GM19239 (cell line): ENCODE measurements around the gene IDH3B.
A peak's percentile ranks its signal among the peaks of the same experiment; 100 is the strongest.
"Not testable (repeated sequence)": the region's sequence is repeated elsewhere in the genome, so short reads cannot be mapped to it uniquely, and the experiment has no call there.

Source experiments
- DNase-seq: peaks from one replicate; pipeline ENCODE4 v3.0.0; 2011; ENCODE audit warnings: low spot score; ENCODE audit not compliant: insufficient read length
- FAIRE-seq: peaks from 2 replicates; lab custom pipeline; 2011; peaks lifted over from hg19 to GRCh38; lab: Jason Lieb, UNC

IDH3B gene

GRCh38 chr20:2663887-2664719 lies at the start of gene IDH3B:
Gene IDH3B, minus strand, starts transcription at chr20:2664216. Its CDS starts 28 bp downstream, at chr20:2664188.
- peak; percentile 80 for DNase-seq
- FAIRE-seq = peak; percentile 94

DNA sequence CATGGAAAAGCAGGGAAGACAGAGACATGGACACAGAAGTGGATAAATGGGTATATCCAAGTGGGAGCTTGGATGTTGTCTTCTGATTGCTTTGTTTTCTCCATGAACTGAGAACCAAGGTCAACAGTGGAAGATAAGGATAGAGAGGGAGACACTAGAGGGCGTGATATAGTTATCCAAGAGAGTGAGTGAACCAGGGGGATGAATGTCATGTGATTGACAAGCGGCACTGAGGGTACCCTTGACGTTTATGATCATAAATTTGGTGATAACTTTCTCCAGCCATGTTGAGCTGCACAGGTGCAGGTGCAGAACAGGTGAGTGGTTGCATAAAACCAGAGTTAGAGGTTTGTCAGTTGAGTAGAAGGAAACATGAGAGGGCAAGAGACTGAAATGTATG lies 49.3 kb upstream of the IDH3B start:
- peak; percentile 21 for FAIRE-seq
- no peak for DNase-seq

GRCh38 chr20:2709205-2709981 lies 45.4 kb upstream of the IDH3B start:
- DNase-seq (no peak), FAIRE-seq (no peak)

GRCh38 chr20:2708665-2709064 lies 44.6 kb upstream of the IDH3B start:
- FAIRE-seq (no peak), DNase-seq (no peak)

GRCh38 chr20:2708073-2708415 lies 44.0 kb upstream of the IDH3B start:
- no peak for FAIRE-seq
- no peak for DNase-seq

DNA sequence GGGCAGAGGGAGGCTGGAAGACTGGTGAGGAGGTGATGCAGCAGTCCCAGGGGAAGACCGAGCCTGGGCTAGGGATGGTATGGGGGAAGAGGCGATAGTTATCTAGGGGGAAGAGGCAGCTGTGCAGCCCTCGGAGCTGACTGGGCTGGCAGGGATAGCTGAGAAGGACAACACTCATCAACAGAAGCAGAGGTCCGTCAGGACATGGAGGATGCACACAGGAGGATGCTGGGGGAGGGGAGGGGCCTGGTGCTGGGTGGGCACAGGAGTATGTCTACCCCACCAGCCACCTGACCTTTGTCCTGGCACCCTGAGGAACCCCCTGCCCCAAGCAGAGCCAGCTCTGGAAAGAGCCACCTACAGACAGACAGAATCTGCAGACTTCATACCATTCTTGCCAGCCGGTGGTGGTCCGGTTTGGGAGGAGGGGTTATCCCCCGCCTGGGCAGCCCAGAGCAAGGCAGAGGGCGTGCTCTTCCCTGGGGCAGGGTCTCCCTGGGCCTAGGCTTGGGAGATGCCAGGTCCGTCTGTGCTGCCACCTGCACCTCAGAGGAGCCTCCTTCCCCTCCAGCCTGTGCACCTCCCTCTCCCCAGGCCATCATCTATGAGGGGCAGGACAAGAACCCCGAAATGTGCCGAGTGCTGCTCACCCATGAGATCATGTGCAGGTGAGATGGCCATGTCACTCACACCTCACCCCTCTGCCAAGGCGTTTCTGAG lies 43.5 kb upstream of the IDH3B start:
- DNase-seq = no peak
- FAIRE-seq = no peak

DNA sequence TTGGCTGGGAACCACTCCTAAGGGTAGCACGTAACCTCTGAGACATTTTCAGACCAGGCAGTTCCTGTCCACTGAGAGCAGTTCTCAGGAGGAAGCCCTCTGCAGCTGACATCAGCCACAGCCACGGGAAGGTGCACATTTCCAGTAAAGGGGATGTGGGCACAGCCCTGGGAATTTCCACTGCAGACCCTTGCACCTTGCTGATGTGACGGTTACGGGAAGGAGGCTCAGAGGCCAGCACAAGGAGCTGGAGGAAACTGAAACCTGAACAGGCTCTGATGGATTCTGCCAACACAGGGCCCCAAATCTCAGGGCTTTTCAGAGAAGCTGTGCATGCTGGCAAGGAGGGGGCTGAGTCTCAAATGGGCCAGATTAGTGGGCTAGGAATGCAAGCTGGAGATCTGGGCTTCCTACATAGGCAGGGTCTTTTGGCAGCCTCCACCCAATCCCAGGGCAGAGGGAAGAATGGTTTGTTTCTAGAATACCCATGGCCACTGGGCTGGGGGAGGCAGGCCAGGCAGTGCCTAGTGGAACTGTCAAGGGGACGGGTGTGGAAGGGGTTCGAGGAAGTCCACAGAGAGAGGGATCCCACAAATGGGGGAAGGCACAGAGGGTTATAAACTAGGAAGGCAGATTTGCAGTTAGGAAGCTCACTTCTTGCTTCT lies 42.8 kb upstream of the IDH3B start:
- DNase-seq (no peak), FAIRE-seq (no peak)

DNA sequence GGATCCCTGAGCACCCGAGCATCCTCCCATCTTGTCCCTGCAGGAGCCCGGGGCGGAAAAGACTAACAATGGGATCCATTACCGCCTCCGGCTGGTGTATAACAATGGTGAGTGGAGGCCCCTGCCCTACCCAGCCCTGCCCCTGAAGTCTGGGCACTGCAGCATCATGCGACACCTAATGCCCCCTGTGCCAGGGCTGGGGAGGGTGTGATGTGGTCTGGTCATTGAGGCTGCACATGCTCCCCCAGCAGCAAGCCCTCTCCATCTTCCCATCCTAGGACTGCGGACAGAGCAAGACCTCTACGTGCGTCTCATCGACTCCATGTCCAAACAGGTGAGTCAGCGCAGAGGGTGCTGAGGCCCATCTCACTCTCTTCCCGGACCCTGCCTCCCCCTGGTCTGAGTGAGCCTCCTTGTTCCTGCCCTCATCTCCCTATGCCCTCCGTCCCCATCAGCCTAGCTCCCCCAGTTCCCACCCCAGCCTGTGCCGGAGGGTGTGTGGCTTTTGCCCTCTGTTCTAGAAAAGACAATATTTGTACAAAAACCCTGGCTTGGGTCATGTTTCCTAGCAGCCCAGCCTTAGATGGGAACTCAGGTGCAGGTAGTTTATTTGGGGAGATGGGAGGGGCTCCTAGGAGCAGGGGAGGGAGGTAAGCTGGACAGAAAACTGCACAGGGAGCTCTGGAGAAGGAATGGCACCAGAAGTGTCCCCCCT lies 42.1 kb upstream of the IDH3B start:
- no peak for FAIRE-seq

DNA sequence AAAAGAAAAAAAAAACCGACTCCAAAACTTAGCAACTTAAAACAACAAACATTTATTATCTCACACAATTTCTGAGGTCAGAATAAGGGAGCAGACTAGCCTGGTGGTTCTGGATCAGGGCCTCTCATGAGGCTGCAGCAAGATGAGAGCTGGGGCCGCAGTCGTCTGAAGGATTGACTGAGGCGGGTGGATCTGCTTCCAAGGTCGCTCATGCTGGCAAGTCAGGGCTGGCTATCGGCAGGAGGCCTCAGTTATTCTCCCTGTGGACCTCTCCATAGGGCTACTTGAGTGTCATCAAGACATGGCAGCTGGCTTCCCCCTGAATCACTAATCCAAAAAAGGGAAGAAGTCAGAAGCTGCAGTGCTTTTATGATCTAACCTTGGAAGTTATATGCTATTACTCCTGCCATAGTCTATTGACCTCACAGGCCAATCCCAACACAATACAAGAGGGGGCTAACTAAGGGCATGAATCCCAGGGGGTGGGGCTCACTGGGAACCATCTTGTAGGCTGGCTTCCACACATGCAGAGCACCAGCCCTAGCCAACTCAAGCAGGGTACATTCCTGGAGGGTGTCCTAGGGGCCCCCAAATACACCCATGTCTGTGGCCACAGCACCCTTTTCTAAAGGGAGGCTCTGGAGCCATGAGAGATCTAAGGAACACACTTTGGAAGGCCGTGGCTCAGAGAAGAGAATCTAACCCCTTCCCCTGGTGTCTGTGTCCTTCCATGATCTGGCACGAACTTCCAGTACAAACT lies 39.9 kb upstream of the IDH3B start:
- DNase-seq (no peak), FAIRE-seq (no peak)

More for the DNA sequence above, 42.1 kb upstream of the IDH3B start:
- no peak for DNase-seq

- FAIRE-seq (no peak), DNase-seq (no peak)
Observed at GRCh38 chr20:2701671-2702081, 37.7 kb upstream of the IDH3B start.

- FAIRE-seq (no peak), DNase-seq (no peak)
Observed at GRCh38 chr20:2700913-2701620, 37.1 kb upstream of the IDH3B start.

DNA sequence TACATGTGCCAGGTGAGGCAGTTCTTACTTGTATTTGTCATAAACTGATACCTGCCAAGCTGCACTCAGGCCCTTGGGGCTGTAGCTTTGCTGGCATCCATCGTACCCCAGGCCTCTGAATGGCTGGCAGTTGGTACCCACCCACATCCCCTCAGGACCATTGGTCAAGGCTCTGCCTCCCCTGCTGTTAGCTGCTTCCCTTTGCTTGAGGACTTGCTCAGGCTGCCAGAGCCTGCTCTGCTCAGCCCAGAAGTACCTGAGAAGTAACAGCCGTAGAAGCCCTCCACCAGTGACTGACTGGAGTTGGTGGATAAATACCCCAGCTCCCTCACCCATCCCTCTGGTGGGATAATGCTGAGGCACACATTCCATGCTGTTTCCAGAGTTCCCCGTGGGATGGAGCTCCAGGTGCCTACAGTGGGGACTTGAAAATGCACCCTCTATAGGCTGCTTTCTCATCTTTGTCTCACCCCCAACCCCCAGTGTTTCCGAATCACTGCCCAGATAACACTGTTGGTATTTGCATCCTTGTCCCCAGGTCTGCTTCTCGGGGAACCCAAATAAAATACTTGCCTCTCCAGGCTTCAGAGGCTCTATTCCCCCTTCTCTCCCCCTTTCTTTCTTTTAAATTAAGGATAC lies 35.9 kb upstream of the IDH3B start:
- no peak for DNase-seq
- FAIRE-seq = no peak

- no peak for DNase-seq
Observed at GRCh38 chr20:2698912-2699311, 34.9 kb upstream of the IDH3B start.

DNA sequence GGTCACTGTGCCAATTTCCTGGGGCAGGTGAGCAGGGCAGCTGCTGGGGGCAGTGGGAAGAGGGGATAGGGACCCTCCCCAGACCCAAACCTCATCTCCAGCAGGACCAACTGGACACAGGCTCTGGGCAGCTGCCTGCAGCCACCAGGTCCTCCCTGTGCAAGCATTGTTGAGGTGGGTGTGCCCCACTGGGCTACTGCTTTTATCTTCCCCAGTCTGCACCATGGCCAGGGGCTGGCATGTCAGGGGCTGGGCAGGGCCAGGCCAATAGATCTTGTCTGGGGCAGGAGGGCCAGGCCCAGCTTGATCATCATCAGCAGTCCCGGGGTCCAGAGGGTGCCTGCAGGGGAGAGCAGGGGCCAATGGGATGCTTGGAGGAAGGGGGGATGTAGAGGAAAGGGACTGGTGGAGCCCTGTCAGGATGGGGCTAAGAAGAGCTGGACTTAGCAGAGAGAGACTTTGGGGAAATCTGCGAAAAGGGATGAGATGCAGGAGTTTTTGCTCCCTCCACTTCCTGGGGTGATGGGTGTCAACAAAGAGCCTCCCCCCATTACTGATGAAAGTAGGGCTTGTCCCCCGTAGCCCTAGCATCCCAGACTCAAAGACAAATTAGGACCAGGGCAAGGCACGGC lies 34.3 kb upstream of the IDH3B start:
- DNase-seq (no peak), FAIRE-seq (no peak)

More at GRCh38 chr20:2698912-2699311, 34.9 kb upstream of the IDH3B start:
- FAIRE-seq = no peak

DNA sequence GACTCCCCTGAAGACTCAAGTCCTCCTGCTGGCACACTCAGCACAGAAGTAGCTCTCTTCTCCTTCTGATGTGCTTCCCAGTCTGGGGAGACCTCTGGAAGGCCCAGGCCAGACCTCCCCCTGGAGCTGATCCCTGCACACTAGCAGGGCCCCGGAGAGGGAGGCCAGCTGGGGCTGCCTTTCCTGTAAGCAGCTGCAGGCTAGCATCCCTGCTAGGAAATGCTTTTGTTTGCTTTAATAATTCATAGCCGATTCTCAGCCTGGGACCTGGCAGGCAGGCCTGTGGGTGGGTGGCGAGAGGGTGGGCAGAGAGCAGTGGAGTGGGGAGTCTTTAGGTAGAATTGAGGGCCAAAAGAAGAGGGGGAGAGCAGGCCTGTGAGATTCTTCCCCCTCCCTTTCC lies 33.8 kb upstream of the IDH3B start:
- FAIRE-seq (no peak), DNase-seq (no peak)

- FAIRE-seq = no peak
- DNase-seq = no peak
Observed at GRCh38 chr20:2696646-2697045, 32.6 kb upstream of the IDH3B start.

DNA sequence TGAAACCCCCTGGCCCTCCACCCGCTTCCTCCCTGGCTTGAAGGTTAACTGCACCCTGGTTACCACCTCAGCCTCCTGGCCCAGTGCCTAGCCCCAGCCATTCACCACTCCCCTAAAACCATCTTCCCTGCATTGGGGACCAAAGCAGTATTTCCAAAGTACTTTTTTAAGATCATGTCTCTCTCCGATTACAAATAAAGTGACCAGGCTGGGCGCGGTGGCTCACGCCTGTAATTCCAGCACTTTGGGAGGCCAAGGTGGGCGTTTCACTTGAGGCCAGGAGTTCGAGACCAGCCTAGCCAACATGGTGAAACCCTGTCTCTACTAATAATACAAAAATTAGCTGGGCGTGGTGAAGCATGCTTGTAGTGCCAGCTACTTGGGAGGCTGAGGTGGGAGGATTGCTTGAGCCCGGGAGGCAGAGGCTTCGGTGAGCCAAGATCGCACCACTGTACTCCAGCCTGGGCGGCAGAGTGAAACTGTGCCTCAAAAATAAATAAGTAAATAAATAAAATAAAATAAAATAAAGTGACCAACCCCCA lies 32.0 kb upstream of the IDH3B start:
- not testable (repeated sequence) for FAIRE-seq, DNase-seq
